Gastrocnemius medialis (tissue), 4 donors: ENCODE measurements around the gene MKRN1.

Experiments used
- POLR2A ChIP-seq, 2 donors: fragments of 450-650 bp; IDR thresholded peaks; one replicate each; pipeline ENCODE4 v1.6.1; 2017; ENCODE audit warnings: antibody characterized with exemption in 2 of 2, mild to moderate bottlenecking in 2 of 2, moderate library complexity in 2 of 2
- TF ChIP-seq, protein P1 (sequence below), 5 experiments: fragments of 450-650 bp in 3 of 5; fragments of 200-600 bp in 2 of 5; sonication (generic) in 2 of 5; IDR thresholded peaks in 4 of 5; conservative IDR thresholded peaks in 1 of 5; 1 replicate in 4 of 5; 2 replicates in 1 of 5; pipeline ENCODE4 v1.5.1; 2016 to 2019; ENCODE audit warnings: antibody characterized with exemption in 5 of 5, mild to moderate bottlenecking in 3 of 5, moderate library complexity in 3 of 5

DNA sequence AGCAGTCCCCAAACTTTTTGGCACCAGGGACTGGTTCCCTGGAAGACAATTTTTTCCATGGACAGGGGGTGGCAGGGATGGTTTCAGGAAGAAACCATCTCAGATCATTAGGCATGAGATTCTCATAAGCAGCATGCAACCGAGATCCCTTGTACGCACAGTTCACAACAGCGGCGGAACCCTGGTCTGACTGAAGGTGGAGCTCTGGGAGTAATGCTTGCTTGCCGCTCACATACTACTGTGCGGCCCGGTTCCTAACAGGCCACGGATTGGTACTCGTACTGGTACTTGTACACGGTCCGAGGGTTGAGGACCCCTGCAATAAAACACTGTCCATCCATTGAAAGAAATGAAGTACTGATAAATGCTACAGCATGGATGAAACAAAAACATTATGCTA is 32.8 kb downstream of the MKRN1 start:
- TF ChIP-seq, protein P1, sequence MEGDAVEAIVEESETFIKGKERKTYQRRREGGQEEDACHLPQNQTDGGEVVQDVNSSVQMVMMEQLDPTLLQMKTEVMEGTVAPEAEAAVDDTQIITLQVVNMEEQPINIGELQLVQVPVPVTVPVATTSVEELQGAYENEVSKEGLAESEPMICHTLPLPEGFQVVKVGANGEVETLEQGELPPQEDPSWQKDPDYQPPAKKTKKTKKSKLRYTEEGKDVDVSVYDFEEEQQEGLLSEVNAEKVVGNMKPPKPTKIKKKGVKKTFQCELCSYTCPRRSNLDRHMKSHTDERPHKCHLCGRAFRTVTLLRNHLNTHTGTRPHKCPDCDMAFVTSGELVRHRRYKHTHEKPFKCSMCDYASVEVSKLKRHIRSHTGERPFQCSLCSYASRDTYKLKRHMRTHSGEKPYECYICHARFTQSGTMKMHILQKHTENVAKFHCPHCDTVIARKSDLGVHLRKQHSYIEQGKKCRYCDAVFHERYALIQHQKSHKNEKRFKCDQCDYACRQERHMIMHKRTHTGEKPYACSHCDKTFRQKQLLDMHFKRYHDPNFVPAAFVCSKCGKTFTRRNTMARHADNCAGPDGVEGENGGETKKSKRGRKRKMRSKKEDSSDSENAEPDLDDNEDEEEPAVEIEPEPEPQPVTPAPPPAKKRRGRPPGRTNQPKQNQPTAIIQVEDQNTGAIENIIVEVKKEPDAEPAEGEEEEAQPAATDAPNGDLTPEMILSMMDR (IDR thresholded peaks at IDR 0.05 in 4 of 5, conservative IDR thresholded peaks at IDR 0.05 in 1 of 5) = no peak
- TF ChIP-seq POLR2A (IDR thresholded peaks at IDR 0.05) = no peak
